Inflammatory macrophage treated with lipopolysaccharide for 1 hour (primary cell): ENCODE results near the gene HIVEP1.
"Not testable (repeated sequence)": the region's sequence is repeated elsewhere in the genome, so short reads cannot be mapped to it uniquely, and the experiment has no call there.

ENCODE experiments used
- DNase-seq, 2 donors: peaks; one replicate each; pipeline ENCODE4 v3.0.0-alpha.2; 2020 to 2022

HIVEP1 gene

DNA sequence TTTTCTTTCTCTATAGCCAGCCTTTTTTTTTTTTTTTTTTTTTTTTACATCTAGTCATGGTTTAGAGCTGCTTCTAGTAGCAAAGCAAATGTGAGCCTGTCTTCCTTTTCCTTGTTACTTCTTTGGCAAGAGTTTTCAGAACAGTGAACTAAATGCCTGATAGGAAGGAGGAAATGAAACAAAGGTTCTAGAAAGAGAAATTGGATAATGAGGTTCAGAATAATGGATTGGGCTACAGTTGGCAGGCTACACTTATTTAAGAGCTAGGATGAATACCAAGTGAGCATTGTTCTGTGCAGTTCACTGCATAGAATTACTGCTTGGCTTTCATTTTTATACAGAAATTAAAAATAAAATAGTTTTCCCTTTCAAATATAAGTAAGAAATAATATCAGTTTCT lies 78.6 kb downstream of the HIVEP1 start:
- DNase-seq = no peak

DNA sequence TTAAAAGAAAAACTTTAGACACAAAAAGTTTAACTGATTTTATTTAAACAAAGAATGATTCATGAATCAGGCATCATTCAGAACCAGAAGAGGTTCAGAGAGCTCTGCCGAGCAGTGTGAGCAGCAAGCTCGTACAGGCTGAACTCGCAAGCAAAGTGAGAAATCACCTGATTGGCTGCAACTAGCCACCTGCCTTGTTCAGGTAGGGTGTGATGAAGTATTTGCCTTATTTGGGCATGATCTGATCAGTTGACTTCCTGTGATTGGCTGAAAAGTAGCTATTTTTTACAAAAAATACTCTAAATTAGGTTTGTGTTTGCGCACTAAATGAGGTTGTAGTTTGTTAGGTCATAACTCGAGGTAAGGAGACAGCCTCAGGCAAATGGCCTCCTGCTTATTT lies 80.7 kb downstream of the HIVEP1 start:
- DNase-seq = no peak

DNA sequence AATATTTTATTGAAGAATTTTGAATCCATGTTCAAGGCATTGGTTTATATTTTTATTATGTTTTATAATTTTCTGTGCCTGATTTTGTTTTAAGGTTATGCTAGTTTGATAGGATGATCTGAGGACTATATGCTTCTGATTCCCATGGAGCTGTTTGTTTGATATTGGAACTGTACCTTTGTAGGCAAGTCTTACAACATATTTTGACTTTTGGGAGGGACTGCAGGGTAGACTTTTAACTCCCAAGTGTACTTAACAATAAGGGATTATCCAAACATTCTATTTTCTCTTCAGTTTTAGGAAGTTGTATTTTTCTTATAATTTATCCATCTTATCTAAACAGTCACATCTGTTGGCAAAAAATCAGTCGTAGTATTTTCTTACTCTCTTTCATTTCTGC lies 82.6 kb downstream of the HIVEP1 start:
- DNase-seq = no peak

DNA sequence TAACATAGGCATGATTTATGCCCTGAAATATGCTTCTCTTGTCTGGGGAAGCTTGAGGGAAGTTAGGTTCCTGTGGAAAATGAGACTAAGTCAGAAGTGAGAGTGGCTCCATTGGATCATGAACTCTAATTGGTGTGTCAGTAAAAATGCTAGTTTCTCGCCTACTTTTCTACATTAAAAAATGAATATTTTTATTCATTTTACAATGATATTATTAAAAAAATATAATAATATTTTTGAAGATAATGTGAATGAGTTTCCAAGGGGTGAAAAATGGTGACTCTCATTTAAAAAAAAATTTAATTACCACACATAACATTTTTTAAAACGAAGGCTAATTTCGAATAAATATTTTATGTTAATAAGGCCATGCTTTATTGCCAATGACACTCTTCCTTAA lies 84.2 kb downstream of the HIVEP1 start:
- no peak for DNase-seq

DNA sequence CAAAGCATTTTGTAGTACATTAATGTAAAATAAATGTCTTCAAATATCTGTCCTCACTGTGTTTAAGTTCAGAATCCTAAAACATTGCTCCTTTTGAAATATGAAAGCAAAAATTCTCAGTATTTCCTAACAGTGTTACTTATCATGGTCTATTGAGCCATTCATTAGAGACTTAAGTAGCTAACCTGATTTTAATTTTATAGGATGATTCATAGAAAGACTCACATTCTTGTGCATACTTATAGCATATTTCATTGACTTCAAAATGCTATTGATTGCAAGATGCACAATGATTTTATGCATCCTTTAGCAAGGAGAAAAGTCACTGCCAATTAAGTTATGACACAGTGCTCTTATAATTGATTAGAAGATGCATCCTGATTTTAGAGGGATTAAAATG lies 85.7 kb downstream of the HIVEP1 start:
- DNase-seq = no peak

DNA sequence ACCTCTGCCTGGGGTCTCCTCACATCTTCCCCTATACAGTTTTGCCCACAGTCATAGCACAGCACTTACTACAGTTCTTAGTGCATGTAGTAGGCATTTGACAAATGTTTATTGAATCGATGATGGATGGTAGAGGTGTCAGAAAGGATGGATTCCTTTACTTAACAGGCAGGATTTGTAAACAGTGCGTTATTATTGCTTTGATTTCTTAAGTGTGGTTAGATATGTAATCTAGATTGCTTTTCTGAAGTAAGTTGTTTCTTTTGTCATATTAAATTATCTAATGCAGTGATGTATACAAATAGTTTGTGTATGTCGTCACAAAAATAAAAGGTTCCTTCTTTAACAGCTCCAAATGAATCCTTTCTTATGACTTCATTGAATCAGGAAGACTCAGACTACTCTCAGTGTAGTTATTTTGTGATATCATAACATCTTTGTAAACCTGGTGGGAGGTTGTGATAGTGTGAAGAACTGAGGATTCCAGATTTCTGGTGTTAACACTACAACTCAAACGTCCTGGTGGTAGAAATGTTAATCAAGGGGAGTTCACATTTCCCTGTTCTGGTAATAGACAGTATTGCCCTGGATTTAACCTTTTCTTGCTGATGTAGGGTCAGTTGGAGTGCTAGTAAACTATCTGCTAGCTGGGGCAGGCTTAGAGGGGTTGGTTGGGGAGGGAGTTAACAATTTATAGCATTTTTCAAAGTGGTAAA lies 87.7 kb downstream of the HIVEP1 start:
- DNase-seq = no peak

DNA sequence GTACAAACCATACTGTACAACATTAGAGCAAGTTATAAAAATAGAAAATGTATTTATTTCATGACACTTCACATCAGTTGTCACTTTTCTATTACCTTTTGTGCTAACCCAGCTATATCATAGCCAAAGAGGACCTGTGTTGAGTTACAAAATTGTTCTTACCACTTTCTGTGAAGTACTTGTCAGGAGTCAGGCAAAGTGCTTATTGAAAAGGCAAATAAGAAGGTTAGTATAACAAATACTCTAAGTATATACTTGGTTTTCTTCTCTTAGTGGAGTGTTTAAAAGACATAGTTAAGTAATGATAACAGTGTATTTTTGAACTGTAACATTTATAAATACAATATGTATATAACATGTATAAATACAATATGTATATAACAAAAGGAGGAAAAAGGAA lies 88.9 kb downstream of the HIVEP1 start:
- DNase-seq = no peak

DNA sequence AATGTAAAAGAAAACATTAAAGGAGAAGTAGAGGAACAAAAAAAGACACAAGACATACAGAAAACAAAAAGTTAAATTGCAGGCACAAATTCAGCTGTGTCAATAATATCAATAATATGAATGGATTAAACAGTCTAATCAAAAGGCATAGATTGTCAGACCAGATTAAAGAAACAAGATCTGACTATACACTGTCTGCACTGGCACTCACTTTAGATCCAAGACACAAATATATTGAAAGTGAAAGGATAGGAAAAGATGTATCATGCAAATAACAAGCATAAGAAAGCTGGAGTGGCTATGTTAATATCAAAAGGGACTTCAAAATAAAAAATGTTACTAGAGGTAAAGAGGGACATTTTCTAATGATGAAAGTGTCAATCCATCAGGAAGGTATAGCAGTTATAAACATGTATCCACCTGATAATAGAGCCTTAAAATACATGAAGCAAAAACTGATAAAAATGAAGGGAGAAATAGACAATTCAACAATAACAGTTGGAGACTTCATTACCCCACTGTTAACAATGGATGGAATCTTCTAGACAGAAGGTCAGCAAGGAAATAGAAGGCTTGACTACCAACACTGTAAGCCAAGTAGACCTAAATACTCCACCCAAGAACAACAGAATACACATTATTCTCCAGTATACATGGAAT lies 89.7 kb downstream of the HIVEP1 start:
- DNase-seq = no peak

DNA sequence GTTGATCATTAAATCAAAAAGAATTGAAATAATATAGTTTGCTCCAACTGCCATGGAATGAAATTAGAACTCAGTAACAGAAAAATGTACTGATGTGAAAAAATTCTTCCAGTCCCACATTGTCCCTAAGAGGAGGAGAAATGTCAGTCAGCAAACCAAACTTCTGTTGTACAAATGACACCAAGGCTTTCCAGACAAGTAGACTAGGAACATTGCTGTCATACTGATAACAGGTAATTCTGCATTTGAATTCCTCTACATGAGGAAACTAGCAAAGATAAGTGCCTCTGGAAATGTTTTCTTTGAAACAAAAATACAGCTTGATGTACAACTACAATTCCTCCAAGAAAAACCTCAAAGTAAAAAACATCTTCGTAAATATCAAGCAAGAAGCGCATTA lies 90.2 kb downstream of the HIVEP1 start:
- no peak for DNase-seq

DNA sequence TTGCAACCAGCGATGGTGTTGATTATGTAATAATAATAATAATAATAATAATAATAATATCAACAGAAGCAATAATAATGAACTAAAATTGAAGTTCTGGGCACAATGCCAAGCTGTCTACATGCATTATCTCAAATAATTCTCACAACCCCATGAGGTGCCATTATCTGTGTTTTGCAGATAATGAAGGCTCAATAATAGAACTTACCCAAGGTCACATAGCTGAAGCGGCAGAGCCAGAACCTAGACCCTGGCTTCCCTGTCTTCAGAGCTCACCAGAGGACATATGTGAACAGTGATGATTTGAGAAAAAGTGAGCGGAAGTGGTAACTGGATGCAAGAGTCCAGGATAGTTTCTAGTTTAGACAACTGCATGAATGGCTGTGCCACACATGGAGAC lies 91.0 kb downstream of the HIVEP1 start:
- DNase-seq = no peak

DNA sequence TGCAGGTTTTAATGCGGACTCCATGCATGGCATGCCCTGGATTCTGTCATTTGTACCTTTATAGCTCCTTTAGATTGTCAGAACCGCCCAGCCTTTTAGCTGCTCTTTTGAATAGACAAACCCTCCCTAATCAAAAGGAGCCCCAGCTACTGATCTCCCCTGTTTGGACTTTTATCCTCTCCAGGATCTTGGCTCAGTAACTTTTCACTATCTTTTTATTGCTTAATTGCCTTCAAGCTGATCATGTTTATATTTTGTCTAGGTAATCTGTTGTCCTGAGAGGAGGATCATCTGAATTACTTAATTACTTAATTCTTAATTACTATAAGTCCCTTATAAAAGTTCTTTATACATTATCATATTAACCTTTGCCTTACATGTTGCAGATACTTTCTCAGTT lies 93.2 kb downstream of the HIVEP1 start:
- no peak for DNase-seq

DNA sequence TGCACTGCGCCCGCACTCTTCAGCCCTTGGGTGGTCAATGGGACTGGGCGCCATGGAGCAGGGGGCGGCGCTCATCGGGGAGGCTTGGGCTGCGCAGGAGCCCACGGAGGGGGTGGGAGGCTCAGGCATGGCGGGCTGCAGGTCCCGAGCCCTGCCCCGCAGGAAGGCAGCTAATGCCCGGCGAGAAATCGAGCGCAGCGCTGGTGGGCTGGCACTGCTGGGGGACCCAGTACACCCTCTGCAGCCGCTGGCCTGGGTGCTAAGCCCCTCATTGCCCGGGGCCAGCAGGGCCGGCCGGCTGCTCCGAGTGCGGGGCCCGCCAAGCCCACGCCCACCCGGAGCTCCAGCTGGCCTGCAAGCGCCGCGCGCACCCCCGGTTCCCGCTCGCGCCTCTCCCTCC lies 96.3 kb downstream of the HIVEP1 start:
- DNase-seq = not testable (repeated sequence)

DNA sequence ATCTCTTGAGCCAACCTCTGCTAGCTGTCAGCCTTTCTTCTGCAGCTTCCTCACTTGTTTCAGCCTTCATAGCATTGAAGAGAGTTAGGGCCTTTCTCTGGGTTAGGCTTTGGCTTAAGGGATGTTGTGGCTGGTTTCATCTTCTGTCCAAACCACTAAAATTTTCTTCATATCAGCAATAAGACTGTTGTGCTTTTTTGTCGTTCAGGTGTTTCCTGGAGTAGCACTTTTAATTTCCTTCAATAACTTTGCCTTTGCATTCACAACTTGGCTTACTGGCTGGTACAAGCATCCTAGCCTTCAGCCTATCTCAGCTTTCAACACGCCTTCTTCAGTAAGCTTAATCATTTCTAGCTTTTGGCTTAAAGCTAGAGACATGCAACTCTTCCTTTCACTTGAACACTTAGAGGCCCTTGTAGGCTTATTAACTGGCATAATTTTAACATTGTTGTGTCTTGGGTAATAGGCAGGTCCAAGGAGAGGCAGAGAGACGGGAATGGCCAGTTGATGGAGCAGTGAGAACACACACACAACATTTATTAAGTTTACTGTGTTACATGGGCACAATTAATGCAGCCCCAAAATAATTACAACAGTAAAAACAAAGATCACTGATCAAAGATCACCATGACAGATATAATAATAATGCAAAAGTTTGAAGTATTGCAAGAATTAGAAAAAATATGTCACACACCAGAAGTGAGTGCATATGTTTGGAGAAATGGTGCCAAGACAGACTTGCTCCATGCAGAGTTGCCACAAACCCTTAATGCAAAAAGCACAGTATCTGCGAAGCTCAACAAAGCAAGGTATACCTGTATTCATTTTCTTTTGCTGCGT lies 98.6 kb downstream of the HIVEP1 start:
- DNase-seq = no peak

DNA sequence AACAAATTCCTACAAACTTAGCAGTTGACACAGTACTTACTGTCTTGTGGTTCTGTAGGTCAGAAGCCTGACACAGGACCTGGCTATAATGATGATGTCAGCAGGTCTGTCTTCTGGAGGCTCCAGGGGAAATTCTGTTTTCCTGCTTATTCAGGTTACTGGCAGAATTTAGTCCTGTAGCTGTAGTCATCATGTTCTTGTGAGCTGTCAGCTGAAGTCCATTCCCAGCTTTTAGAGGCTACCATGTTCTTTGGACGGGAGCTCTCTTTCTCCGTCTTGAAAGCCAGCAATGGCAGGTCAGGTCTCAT lies 99.2 kb downstream of the HIVEP1 start:
- DNase-seq = no peak

DNA sequence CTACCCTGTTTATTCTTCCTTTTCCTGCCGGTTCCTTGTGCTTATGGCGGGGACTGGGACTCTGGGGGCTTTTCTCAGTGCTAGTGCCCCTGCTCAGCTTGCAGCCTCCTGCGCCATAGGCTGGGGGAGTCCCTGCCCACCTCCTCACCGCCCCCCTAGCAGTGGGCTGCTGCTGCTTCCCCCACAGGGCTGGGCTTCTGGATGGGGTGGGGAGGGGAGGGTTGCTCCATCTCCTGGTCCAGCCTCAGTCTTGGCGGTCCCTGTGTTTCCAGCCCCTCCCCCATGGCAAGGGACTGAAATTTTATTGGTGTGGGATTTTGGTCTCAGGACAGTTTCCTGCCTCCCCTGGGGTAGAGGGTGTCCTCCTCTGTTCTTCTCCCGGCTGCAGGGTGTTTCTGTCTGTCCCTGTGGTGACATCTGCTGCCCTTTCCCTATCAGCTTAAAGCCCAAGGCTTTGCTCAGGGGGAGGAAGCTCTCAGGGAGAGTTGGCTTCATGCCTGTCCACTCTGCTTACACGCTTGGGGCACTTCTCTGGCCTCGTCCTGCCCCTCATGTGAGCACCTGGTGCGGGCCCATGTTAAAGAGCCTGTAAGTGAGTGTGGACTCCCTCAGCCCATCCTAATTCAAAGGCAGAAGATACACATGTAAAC lies 100.6 kb downstream of the HIVEP1 start:
- no peak for DNase-seq

DNA sequence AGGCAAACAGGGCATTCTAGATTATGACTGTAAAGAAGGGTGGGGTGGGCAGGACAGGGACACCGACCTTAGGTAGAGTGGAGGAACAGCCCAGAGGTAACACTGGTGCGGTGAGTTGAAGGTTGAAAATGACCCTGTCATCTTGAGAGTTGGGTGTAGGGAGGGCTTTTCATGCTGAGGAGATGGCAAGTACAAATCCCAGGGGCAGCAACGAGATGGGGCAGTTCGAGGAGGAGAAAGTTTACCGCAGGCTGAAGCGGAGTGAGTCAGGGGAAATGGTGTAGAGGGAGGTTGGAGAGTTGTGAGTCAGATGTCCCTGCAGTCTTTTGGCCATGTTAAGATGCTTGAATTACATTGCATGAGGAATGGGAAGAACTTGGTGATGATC lies 101.1 kb downstream of the HIVEP1 start:
- DNase-seq = no peak

DNA sequence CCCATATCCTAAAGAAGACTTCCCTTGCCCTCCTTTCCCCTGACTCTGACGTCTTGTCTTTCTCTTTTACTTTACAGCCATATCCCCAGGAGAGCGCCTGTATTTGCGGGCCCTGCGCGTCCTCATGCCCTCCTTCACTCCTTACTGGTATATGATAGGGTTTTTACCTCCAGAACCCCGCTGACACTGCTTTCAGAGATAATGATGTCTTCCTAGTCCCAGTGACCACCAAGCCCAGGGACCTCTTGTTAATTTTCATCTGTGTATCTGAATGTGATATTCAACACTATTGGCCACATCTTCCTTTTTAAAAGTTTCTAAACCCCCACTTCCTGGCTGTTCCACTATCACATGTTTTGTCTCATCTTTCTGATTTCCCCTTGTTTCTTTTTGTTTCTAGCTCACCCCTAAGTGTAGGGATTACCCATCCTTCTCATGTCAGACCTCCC lies 102.0 kb downstream of the HIVEP1 start:
- no peak for DNase-seq

DNA sequence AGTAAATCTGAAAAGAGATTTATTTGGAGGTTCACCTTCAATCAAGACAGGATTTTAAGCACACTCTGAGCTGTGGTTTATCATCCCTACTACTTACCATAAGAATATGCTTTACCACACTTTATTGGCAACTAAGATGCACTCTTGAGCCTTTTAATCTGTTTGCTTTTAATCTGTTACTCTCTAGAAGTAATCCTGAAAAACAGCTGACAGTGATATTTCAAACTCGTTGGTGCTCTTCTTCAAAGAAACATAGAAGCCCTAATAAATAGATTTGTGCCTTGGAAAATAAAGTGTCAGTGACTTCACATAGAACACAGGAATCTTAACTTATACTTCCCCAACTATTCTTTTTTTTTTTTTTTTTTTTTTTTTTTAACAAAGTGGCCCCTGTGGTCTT lies 102.9 kb downstream of the HIVEP1 start:
- DNase-seq = no peak

DNA sequence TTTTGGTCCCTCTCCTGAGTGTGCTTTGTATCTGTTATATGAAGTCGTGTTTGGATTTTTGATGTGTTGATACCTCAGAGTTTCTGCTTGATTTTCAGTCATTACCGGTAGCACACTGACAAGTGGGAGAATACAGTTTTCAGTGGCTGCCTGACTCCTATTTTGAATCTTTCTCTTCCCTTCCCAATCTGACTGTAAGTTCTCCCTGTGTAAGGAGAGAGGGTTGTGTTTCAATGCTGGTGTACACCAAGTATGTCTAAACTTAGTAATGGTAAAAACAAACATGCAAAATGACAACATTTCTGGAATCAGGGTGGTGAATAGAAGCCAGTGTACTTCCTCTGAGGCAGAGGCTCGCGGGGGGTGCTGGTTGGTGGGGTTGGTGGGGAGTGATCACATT lies 103.4 kb downstream of the HIVEP1 start:
- no peak for DNase-seq

DNA sequence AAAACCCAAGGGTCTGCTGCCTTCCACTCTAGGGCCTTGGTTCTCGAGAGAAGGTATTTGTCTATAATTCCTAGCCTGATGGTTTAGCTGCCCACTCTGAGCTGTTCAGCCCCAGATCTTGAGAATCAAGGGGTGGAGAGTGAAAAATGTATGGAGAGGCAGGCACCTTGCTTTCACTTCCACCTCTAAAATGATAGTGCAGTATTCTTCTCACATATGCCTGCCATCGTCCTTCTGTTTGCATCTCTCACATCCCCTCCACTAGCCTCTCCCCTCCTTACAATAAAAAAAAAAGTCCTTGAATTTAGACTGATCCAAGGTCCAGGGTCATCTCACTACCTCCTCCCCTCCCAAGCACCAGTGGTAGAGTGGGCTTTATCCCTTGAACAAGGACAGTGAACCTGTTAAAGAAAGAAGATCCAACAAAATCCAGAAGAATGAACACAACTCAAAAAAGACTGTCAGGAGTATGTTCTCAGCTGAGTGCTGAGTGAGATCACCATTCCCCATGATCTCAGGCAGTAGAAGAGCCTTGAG lies 104.2 kb downstream of the HIVEP1 start:
- DNase-seq = no peak

DNA sequence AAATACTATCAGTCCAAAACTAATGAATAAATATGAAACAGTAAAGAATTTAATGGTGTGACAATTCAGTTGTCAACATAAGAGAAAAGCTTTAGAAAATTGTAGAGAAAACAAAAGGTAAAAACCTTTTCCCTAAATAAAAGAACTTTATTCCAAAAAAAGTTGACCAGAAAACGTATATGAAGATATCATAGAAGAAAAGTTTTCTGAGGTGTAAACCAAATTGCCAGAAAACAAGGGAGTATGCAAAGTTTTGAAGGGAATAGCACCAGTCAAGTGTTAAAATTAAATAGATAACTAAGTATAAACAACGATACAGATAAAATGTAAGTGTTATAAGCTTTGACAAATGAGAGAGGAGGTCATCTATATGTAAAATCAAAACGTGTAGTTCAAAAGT lies 104.9 kb downstream of the HIVEP1 start:
- no peak for DNase-seq

DNA sequence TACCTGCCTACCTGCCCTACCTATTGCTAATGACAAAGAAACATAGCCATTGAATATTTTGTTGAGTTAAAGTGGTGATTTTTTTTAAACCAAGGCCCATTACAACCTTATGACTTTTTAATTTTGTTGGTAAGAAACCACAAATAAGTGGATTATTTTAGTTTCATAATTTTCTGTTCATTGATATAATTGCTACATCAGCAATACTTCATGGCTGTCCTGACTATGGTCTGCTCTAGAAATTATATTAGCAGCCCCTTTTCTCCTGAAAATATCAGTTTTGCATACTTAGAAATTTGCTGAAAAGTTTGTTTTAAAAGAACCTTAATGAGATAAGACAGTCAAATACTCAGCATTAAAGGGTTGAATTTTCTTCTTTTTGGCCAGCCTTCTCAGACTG lies 106.5 kb downstream of the HIVEP1 start:
- DNase-seq = no peak

DNA sequence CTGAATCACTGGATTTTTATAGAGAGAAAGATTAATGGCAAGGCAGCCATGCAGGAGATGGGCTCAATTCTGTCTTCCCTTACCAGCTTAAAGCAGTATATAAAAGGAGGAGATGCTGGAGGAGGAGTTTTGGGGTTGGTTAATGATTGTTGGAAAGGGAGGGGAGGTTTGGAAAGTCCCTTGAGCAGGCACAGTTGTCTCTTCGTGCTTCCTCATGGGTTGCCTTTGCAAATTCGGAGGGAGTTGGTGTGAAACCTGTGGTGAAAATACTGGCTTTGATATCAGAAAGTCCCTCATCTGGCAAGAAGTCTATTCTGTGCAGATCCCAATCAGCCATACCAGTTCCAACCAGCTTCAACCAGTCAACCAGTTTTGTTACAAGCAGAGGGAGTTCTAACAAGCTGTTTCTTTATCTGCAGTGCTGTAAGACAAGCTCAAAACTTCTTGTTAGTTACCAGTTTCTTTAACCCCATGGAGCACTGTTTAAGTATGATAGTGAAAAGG lies 107.0 kb downstream of the HIVEP1 start:
- DNase-seq = peak; percentile 48 to 58
